RCC 7860 (cell line): ENCODE results near the gene SLC6A18.
"Not testable (repeated sequence)": the region's sequence is repeated elsewhere in the genome, so short reads cannot be mapped to it uniquely, and the experiment has no call there.

ENCODE experiments used
- DNase-seq: peaks from one replicate; pipeline ENCODE4 v3.0.0-alpha.2; 2015; ENCODE audit warnings: low spot score
- FAIRE-seq: peaks from 2 replicates; lab custom pipeline; 2012; peaks lifted over from hg19 to GRCh38; lab: Jason Lieb, UNC

SLC6A18 gene

GRCh38 chr5:1228120-1228519, 2.9 kb downstream of the SLC6A18 start:
- DNase-seq: no peak
- no peak for FAIRE-seq

- DNase-seq, FAIRE-seq: not testable (repeated sequence)
These were observed 3.8 kb downstream of the SLC6A18 start for GRCh38 chr5:1229023-1229422.

GRCh38 chr5:1229822-1230221, 4.6 kb downstream of the SLC6A18 start:
- DNase-seq (no peak), FAIRE-seq (no peak)

GRCh38 chr5:1230551-1230950, 5.4 kb downstream of the SLC6A18 start:
- no peak for DNase-seq
- no peak for FAIRE-seq

- no peak for DNase-seq
- FAIRE-seq: no peak
These were observed 6.2 kb downstream of the SLC6A18 start for GRCh38 chr5:1231354-1231905.

GRCh38 chr5:1232780-1233179, 7.6 kb downstream of the SLC6A18 start:
- DNase-seq (no peak), FAIRE-seq (no peak)

GRCh38 chr5:1235379-1235778, 10.2 kb downstream of the SLC6A18 start:
- DNase-seq: no peak
- FAIRE-seq: no peak

GRCh38 chr5:1235838-1236237, 10.7 kb downstream of the SLC6A18 start:
- DNase-seq: no peak
- FAIRE-seq: no peak

- DNase-seq: no peak
- no peak for FAIRE-seq
These were observed 14.5 kb downstream of the SLC6A18 start for GRCh38 chr5:1239505-1240251.

GRCh38 chr5:1240496-1241260, 15.5 kb downstream of the SLC6A18 start:
- FAIRE-seq (no peak), DNase-seq (no peak)

- FAIRE-seq (no peak), DNase-seq (no peak)
These were observed 16.4 kb downstream of the SLC6A18 start for GRCh38 chr5:1241509-1242080.

- DNase-seq: no peak
- no peak for FAIRE-seq
These were observed 17.7 kb downstream of the SLC6A18 start for GRCh38 chr5:1242733-1243486.

- no peak for FAIRE-seq
- no peak for DNase-seq
These were observed 18.4 kb downstream of the SLC6A18 start for GRCh38 chr5:1243487-1244130.

- DNase-seq: no peak
- FAIRE-seq: no peak
These were observed 19.1 kb downstream of the SLC6A18 start for GRCh38 chr5:1244255-1244654.

GRCh38 chr5:1244976-1245375, 19.8 kb downstream of the SLC6A18 start:
- DNase-seq: no peak
- no peak for FAIRE-seq

GRCh38 chr5:1245905-1246576, 20.9 kb downstream of the SLC6A18 start:
- DNase-seq: no peak
- FAIRE-seq: no peak

- FAIRE-seq: no peak
- no peak for DNase-seq
These were observed 21.7 kb downstream of the SLC6A18 start for GRCh38 chr5:1246711-1247431.

- DNase-seq: no peak
- no peak for FAIRE-seq
These were observed 22.6 kb downstream of the SLC6A18 start for GRCh38 chr5:1247811-1248210.
